MM.1S (cell line): ENCODE measurements around the gene MYH14.

Experiments
- DNase-seq: peaks from one replicate; pipeline ENCODE4 v3.0.0-alpha.2; 2015
- H2AFZ ChIP-seq: fragments of 300-600 bp; sonication (generic); 2 replicates; pipeline ENCODE4 v1.6.0; 2016; ENCODE audit warnings: antibody characterized with exemption, low read length
- H3F3A ChIP-seq: fragments of 300-600 bp; sonication (generic); 2 replicates; pipeline ENCODE4 v1.6.1; 2016; ENCODE audit warnings: mild to moderate bottlenecking, antibody characterized with exemption, low read length, moderate library complexity, mixed read lengths; ENCODE audit not compliant: insufficient read depth
- H3K27ac ChIP-seq: fragments of 300-600 bp; sonication (generic); 2 replicates; pipeline ENCODE4 v1.5.1; 2016; ENCODE audit warnings: mild to moderate bottlenecking, low read length
- H3K27me3 ChIP-seq: fragments of 300-600 bp; sonication (generic); replicated peaks from 2 replicates; pipeline ENCODE4 v1.6.0; 2016; ENCODE audit warnings: low read length; ENCODE audit not compliant: insufficient read depth
- H3K36me3 ChIP-seq: fragments of 300-600 bp; sonication (generic); replicated peaks from 2 replicates; pipeline ENCODE4 v1.6.1; 2016; ENCODE audit warnings: mild to moderate bottlenecking, low read length, mixed read lengths; ENCODE audit not compliant: insufficient read depth
- H3K4me1 ChIP-seq: fragments of 300-600 bp; sonication (generic); 2 replicates; pipeline ENCODE4 v1.6.1; 2016; ENCODE audit warnings: low read length, mixed read lengths
- H3K4me2 ChIP-seq: fragments of 300-600 bp; sonication (generic); 2 replicates; pipeline ENCODE4 v1.6.0; 2016; ENCODE audit warnings: low read depth, low read length
- H3K4me3 ChIP-seq: fragments of 300-600 bp; sonication (generic); 2 replicates; pipeline ENCODE4 v1.5.1; 2016; ENCODE audit warnings: low read length, mixed read lengths
- H3K79me2 ChIP-seq: fragments of 300-600 bp; sonication (generic); 2 replicates; pipeline ENCODE4 v1.6.1; 2016; ENCODE audit warnings: mixed run types, low read length, mixed read lengths
- H3K9ac ChIP-seq: fragments of 300-600 bp; sonication (generic); 2 replicates; pipeline ENCODE4 v1.6.1; 2016; ENCODE audit warnings: low read length, mixed read lengths
- H3K9me2 ChIP-seq: fragments of 300-600 bp; sonication (generic); replicated peaks from 2 replicates; pipeline ENCODE4 v1.6.1; 2016; ENCODE audit warnings: mild to moderate bottlenecking, low read length, mixed read lengths; ENCODE audit not compliant: insufficient read depth
- H3K9me3 ChIP-seq: fragments of 300-600 bp; sonication (generic); replicated peaks from 2 replicates; pipeline ENCODE4 v1.6.1; 2016; ENCODE audit warnings: mild to moderate bottlenecking, low read length, mixed read lengths; ENCODE audit not compliant: insufficient read depth
- H4K20me1 ChIP-seq: fragments of 300-600 bp; sonication (generic); 2 replicates; pipeline ENCODE4 v1.6.1; 2016; ENCODE audit warnings: mild to moderate bottlenecking, low read length, moderate library complexity, mixed read lengths; ENCODE audit not compliant: insufficient read depth
- CTCF ChIP-seq: fragments of 300-600 bp; sonication (generic); IDR thresholded peaks from 2 replicates; pipeline ENCODE4 v1.5.1; 2016; ENCODE audit warnings: antibody characterized with exemption, low read length, mixed read lengths
- EZH2 ChIP-seq: fragments of 300-600 bp; sonication (generic); optimal IDR thresholded peaks from 2 replicates; pipeline ENCODE3; 2017; ENCODE audit warnings: low read depth, mild to moderate bottlenecking, antibody characterized with exemption, low read length, mixed read lengths
- EZH2phosphoT487 ChIP-seq: fragments of 300-600 bp; sonication (generic); IDR thresholded peaks from 2 replicates; pipeline ENCODE4 v1.6.1; 2018; ENCODE audit warnings: antibody characterized with exemption, low read length

The MYH14 gene

GRCh38 chr19:50318438-50318837, 115.0 kb downstream of the MYH14 start:
- Histone ChIP-seq H3K4me1 (no peaks in the 10 kb centered on the region), H3K4me3 (no peak overlapping the region), H4K20me1 (no peaks in the 10 kb centered on the region), H3K27ac (no peak overlapping the region), H3K9me3 (no peaks in the 10 kb centered on the region), H2AFZ (no peak overlapping the region), H3K27me3 (peaks cover 60% of the 10 kb centered on the region), H3K4me2 (no peak overlapping the region), H3K9ac (no peak overlapping the region), H3F3A (no peaks in the 10 kb centered on the region), H3K9me2 (no peaks in the 10 kb centered on the region), H3K36me3 (no peaks in the 10 kb centered on the region), H3K79me2 (no peaks in the 10 kb centered on the region)
- DNase-seq, result no peak
- no peak for TF ChIP-seq EZH2phosphoT487
- no peak for TF ChIP-seq CTCF
- no peak for TF ChIP-seq EZH2

DNA sequence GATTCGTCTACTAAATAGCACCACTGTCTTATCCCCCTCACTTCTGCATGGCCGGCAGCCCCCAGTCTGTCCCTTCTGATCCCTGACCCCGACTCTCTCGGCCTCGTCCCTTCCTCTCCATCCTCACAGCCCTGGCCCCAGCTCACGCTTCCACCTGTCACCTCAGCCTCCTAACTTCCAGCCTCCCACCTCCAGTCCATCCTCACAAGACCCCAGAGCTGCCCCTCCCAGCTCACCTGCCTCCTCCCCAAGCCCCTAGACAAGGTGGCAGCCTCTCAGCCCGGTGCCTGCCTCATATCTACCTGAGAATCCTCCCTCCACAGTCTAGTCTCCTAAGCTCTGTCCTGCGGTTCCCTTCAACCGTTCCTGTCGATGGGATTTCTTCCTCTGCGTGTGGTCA, 115.7 kb downstream of the MYH14 start:
- Histone ChIP-seq H3K27ac (no peak overlapping the region), H3K36me3 (no peaks in the 10 kb centered on the region), H4K20me1 (no peaks in the 10 kb centered on the region), H3K4me2 (no peak overlapping the region), H2AFZ (no peak overlapping the region), H3K9ac (no peak overlapping the region), H3K79me2 (no peaks in the 10 kb centered on the region), H3K4me3 (no peak overlapping the region), H3K9me3 (no peaks in the 10 kb centered on the region), H3F3A (no peaks in the 10 kb centered on the region), H3K4me1 (no peaks in the 10 kb centered on the region), H3K9me2 (no peaks in the 10 kb centered on the region), H3K27me3 (peaks cover 64% of the 10 kb centered on the region)
- TF ChIP-seq CTCF (no peak), EZH2 (no peak), EZH2phosphoT487 (no peak)
- DNase-seq, result no peak

- H3K9me3 ChIP-seq, result no peaks in the 10 kb centered on the region
- no peak overlapping the region for H3K9ac ChIP-seq
- TF ChIP-seq EZH2phosphoT487 (no peak), EZH2 (no peak), CTCF (no peak)
- H3K36me3 ChIP-seq, result no peaks in the 10 kb centered on the region
- H3K27me3 ChIP-seq, result peaks cover 64% of the 10 kb centered on the region
- H3K4me1 ChIP-seq, result no peaks in the 10 kb centered on the region
- no peak for DNase-seq
- no peaks in the 10 kb centered on the region for H3F3A ChIP-seq
- H4K20me1 ChIP-seq, result no peaks in the 10 kb centered on the region
- no peak overlapping the region for H3K4me2 ChIP-seq
- no peak overlapping the region for H3K27ac ChIP-seq
- no peaks in the 10 kb centered on the region for H3K9me2 ChIP-seq
- no peaks in the 10 kb centered on the region for H3K79me2 ChIP-seq
- no peak overlapping the region for H3K4me3 ChIP-seq
- H2AFZ ChIP-seq, result no peak overlapping the region
Observed at GRCh38 chr19:50320051-50320450, 116.6 kb downstream of the MYH14 start.
